Panc1 (cell line): ENCODE results near the gene STK24.

Experiments
- CTCF ChIP-seq: fragments of 450-650 bp; IDR thresholded peaks from 2 replicates; pipeline ENCODE4 v1.5.1; 2017; ENCODE audit warnings: mild to moderate bottlenecking
- SIN3A ChIP-seq: IDR thresholded peaks from 2 replicates; pipeline ENCODE4 v1.6.1; 2012; ENCODE audit warnings: low read depth, mild to moderate bottlenecking, low read length, moderate library complexity, borderline replicate concordance; ENCODE audit not compliant: insufficient read depth
- TCF7L2 ChIP-seq: IDR thresholded peaks from 2 replicates; pipeline ENCODE4 v1.6.1; 2011; ENCODE audit warnings: mild to moderate bottlenecking, low read depth, low read length, inconsistent platforms

- TF ChIP-seq TCF7L2 (no peak), CTCF (no peak), SIN3A (no peak)
Measured at GRCh38 chr13:98478189-98479129, 98.4 kb downstream of the STK24 start.
